HepG2 (cell line): ENCODE results near the gene PRDX2. TPM values are rescaled to one million over a fixed set of nuclear protein-coding genes. Genes with fewer than 3 reads are reported as not detected.

Experiments
- CREB1 ChIP-seq, 2 experiments: fragments of 450-650 bp in 1 of 2; IDR thresholded peaks; 2 replicates each; pipeline ENCODE4 v1.6.1; 2016 to 2017; ENCODE audit warnings: control low read depth in 1 of 2, mild to moderate bottlenecking in 1 of 2, missing compliant biosample characterization in 1 of 2, missing genetic modification characterization in 1 of 2
- ETV5 ChIP-seq: IDR thresholded peaks from 2 replicates; pipeline ENCODE4 v1.6.1; 2018; ENCODE audit warnings: missing biosample characterization, missing genetic modification reagents, inconsistent platforms, borderline replicate concordance
- HOXA7 ChIP-seq: sonication (generic); formaldehyde crosslinking; IDR thresholded peaks from 2 replicates; pipeline ENCODE4 v1.8.1; 2022; ENCODE audit warnings: mild to moderate bottlenecking, missing genetic modification reagents, moderate library complexity
- MYC ChIP-seq: sonication (generic); formaldehyde crosslinking; IDR thresholded peaks from 2 replicates; pipeline ENCODE4 v1.9.0; 2021; ENCODE audit warnings: missing genetic modification reagents, borderline replicate concordance
- MYNN ChIP-seq: sonication (generic); formaldehyde crosslinking; IDR thresholded peaks from 2 replicates; pipeline ENCODE4 v1.4.0; 2020; ENCODE audit warnings: mild to moderate bottlenecking, low read depth, missing genetic modification reagents
- NCOA1 ChIP-seq: sonication (generic); formaldehyde crosslinking; IDR thresholded peaks from 2 replicates; pipeline ENCODE4 v1.9.0; 2021; ENCODE audit warnings: missing genetic modification reagents
- POGZ ChIP-seq: sonication (generic); formaldehyde crosslinking; IDR thresholded peaks from 2 replicates; pipeline ENCODE4 v1.4.0; 2020; ENCODE audit warnings: mild to moderate bottlenecking, missing genetic modification reagents
- SOX6 ChIP-seq, 2 experiments: fragments of 450-650 bp in 1 of 2; sonication (generic) in 1 of 2; formaldehyde crosslinking in 1 of 2; IDR thresholded peaks; 2 replicates each; pipeline versions ENCODE4 v1.4.0 to v1.6.1; 2017 to 2020; ENCODE audit warnings: antibody characterized with exemption in 1 of 2, mild to moderate bottlenecking in 1 of 2, missing genetic modification reagents in 1 of 2
- SRSF9 ChIP-seq: fragments of 200-400 bp; formaldehyde crosslinking; IDR thresholded peaks from 2 replicates; pipeline ENCODE4 v1.6.1; 2018; ENCODE audit warnings: borderline replicate concordance, mild to moderate bottlenecking, low read depth, low read length; ENCODE audit not compliant: insufficient read depth, poor library complexity, severe bottlenecking
- ZNF432 ChIP-seq: sonication (generic); formaldehyde crosslinking; IDR thresholded peaks from 2 replicates; pipeline ENCODE4 v1.5.0; 2020; ENCODE audit warnings: missing genetic modification reagents, mild to moderate bottlenecking, borderline replicate concordance
- ZNF446 ChIP-seq: sonication (generic); formaldehyde crosslinking; IDR thresholded peaks from 2 replicates; pipeline ENCODE4 v1.5.0; 2020; ENCODE audit warnings: mild to moderate bottlenecking, missing genetic modification reagents
- ZNF510 ChIP-seq: sonication (generic); formaldehyde crosslinking; IDR thresholded peaks from 2 replicates; pipeline ENCODE4 v1.4.0; 2020; ENCODE audit warnings: low read depth, mild to moderate bottlenecking, missing genetic modification reagents
- ZNF644 ChIP-seq: IDR thresholded peaks from 2 replicates; pipeline ENCODE4 v1.6.1; 2016; ENCODE audit warnings: low read depth
- ZNF646 ChIP-seq: sonication (generic); formaldehyde crosslinking; IDR thresholded peaks from 2 replicates; pipeline ENCODE4 v1.9.0; 2021; ENCODE audit warnings: mild to moderate bottlenecking, missing genetic modification reagents
- ZSCAN25 ChIP-seq: sonication (generic); formaldehyde crosslinking; IDR thresholded peaks from 2 replicates; pipeline ENCODE4 v1.8.0; 2022; ENCODE audit warnings: mild to moderate bottlenecking, missing genetic modification reagents
- polyA plus RNA-seq, 8 experiments: library from polyadenylated mRNA; depleted of rRNA in 3 of 8; stranded (reverse) in 7 of 8; unstranded in 1 of 8; fragments of >200 nt; fragmentation: Illumina TruSeq in 4 of 8; extraction: Trizol in 4 of 8; gene quantifications; 2 replicates each; pipeline versions ENCODE4 v1.2.1 to v1.2.3, GENCODE V29; 2011 to 2016; ENCODE audit warnings: low read depth in 4 of 8, missing spikeins in 1 of 8, mixed read lengths in 1 of 8; ENCODE audit not compliant: insufficient read depth in 1 of 8
- total RNA-seq, 5 experiments: library from RNA; depleted of rRNA; stranded (reverse); fragments of >200 nt; fragmentation: Illumina TruSeq; extraction: Trizol; gene quantifications; 2 replicates each; pipeline ENCODE4 v1.2.3, GENCODE V29; 2016; ENCODE audit warnings: low read depth in 1 of 5
- TF ChIP-seq, protein P1 (sequence below): fragments of 450-650 bp; IDR thresholded peaks from 2 replicates; pipeline ENCODE4 v1.6.1; 2016
- TF ChIP-seq, protein P2 (sequence below): sonication (generic); formaldehyde crosslinking; IDR thresholded peaks from 2 replicates; pipeline ENCODE4 v1.5.1; 2020; ENCODE audit warnings: mild to moderate bottlenecking, missing genetic modification reagents, moderate library complexity

The PRDX2 gene
- total and polyA plus RNA-seq, 2 of the 13 experiments (the other 11 are each of a cell fraction or from before 2014, with no cell fraction given), result 218 to 381 TPM

DNA sequence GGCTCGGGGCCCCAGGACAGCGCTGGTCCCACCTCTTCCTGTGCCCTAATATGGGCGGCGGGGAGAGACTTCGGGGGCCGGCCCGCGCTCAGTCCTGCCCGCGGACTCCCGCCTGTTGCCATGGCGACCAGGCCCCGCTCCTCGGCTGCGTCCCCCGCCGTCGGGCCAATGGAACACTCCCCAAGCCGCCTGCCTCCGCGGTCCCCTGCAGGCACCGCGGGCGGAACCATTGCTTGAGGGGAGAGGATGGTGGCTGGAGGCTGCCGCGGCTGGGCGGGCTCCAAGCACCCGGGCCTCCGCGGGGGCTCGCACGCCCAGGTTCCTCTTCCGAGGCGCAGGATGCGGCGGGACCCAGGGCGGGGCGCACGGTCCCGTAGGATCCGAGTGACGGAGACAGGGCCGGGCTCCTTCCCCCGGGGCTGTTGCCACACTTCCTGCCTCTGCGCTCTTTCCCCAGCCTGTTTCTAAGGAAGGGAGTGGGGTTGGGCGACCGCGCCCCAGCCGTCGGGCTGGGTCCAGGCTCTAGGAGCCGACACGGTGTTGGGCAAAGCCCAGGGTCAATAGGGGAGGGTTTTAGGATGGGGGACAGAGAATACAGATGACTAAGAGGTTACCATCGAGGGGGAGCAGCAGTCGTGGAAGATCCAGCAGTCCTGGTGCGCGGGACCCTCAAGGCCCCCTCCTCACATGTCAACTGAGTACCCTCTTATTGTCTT is 11.5 kb downstream of the PRDX2 start (continued):
- no peak for TF ChIP-seq SRSF9
- TF ChIP-seq ZNF432 (CRISPR knock-in tag), result no peak
- no peak for TF ChIP-seq MYNN
- TF ChIP-seq HOXA7 (CRISPR knock-in tag), result no peak
- no peak for TF ChIP-seq SOX6 (IDR thresholded peaks at IDR 0.05)
- peak; percentile 22 for TF ChIP-seq SOX6 (CRISPR knock-in tag; IDR thresholded peaks at IDR 0.05)
- no peak for TF ChIP-seq ZNF644 (CRISPR knock-in tag)
- TF ChIP-seq CREB1 (IDR thresholded peaks at IDR 0.05), result no peak
- no peak for TF ChIP-seq CREB1 (CRISPR knock-in tag; IDR thresholded peaks at IDR 0.05)
- TF ChIP-seq MYC (CRISPR knock-in tag), result no peak; the same call in 1 of the 2 replicates
- TF ChIP-seq NCOA1 (CRISPR knock-in tag), result no peak
- TF ChIP-seq ZNF646 (CRISPR knock-in tag), result no peak
- TF ChIP-seq, protein P1, sequence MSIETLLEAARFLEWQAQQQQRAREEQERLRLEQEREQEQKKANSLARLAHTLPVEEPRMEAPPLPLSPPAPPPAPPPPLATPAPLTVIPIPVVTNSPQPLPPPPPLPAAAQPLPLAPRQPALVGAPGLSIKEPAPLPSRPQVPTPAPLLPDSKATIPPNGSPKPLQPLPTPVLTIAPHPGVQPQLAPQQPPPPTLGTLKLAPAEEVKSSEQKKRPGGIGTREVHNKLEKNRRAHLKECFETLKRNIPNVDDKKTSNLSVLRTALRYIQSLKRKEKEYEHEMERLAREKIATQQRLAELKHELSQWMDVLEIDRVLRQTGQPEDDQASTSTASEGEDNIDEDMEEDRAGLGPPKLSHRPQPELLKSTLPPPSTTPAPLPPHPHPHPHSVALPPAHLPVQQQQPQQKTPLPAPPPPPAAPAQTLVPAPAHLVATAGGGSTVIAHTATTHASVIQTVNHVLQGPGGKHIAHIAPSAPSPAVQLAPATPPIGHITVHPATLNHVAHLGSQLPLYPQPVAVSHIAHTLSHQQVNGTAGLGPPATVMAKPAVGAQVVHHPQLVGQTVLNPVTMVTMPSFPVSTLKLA, result no peak
- no peak for TF ChIP-seq ZNF510 (CRISPR knock-in tag)
- TF ChIP-seq, protein P2, sequence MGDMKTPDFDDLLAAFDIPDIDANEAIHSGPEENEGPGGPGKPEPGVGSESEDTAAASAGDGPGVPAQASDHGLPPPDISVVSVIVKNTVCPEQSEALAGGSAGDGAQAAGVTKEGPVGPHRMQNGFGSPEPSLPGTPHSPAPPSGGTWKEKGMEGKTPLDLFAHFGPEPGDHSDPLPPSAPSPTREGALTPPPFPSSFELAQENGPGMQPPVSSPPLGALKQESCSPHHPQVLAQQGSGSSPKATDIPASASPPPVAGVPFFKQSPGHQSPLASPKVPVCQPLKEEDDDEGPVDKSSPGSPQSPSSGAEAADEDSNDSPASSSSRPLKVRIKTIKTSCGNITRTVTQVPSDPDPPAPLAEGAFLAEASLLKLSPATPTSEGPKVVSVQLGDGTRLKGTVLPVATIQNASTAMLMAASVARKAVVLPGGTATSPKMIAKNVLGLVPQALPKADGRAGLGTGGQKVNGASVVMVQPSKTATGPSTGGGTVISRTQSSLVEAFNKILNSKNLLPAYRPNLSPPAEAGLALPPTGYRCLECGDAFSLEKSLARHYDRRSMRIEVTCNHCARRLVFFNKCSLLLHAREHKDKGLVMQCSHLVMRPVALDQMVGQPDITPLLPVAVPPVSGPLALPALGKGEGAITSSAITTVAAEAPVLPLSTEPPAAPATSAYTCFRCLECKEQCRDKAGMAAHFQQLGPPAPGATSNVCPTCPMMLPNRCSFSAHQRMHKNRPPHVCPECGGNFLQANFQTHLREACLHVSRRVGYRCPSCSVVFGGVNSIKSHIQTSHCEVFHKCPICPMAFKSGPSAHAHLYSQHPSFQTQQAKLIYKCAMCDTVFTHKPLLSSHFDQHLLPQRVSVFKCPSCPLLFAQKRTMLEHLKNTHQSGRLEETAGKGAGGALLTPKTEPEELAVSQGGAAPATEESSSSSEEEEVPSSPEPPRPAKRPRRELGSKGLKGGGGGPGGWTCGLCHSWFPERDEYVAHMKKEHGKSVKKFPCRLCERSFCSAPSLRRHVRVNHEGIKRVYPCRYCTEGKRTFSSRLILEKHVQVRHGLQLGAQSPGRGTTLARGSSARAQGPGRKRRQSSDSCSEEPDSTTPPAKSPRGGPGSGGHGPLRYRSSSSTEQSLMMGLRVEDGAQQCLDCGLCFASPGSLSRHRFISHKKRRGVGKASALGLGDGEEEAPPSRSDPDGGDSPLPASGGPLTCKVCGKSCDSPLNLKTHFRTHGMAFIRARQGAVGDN (CRISPR knock-in tag), result peak; percentile 71
- TF ChIP-seq ETV5 (CRISPR knock-in tag), result peak; percentile 67; the same call in 1 of the 2 replicates
- TF ChIP-seq ZNF446, result no peak
- TF ChIP-seq ZSCAN25 (CRISPR knock-in tag), result no peak
- TF ChIP-seq POGZ (CRISPR knock-in tag), result no peak
